Hindlimb muscle (tissue), 1 donor: ENCODE measurements around the gene PEX7. TPM values are rescaled to one million over a fixed set of nuclear protein-coding genes. Genes with fewer than 3 reads are reported as not detected.
"Not testable (repeated sequence)": the region's sequence is repeated elsewhere in the genome, so short reads cannot be mapped to it uniquely, and the experiment has no call there.

Experiments used
- DNase-seq: peaks from one replicate; pipeline ENCODE4 v3.0.0-alpha.2; 2013
- polyA plus RNA-seq: library from polyadenylated mRNA; unstranded; fragments of 120-200 nt; gene quantifications from one replicate; pipeline ENCODE4 v1.2.1, GENCODE V29; 2013; ENCODE audit not compliant: insufficient read length

Gene PEX7
- polyA plus RNA-seq, 1 donor, result 6.5 TPM

DNA sequence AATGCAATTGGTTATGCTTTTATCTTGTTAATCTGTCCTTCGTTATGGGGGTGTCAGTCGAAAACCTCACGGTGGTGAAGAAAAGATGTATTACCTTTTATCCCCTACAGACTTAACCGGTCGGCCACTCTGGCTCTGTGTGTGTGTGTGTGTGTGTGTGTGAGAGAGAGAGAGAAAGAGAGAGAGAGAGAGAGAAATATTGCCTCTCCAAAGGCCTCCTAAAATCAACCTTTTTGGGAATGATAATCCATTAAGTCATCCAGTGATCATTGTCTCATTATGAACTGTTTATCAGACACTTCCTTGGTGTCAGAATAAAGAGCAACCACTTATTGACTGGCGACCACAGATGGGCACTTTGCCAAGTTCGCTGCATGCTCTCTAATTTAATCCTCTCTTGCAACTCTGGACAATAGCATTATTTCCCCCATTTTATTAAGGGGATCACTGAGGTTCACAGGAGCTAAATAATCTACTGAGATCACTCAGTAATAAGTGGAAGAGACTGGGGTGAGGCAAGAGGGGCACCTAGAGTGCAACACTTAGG lies 130.4 kb downstream of the PEX7 start:
- no peak for DNase-seq

DNA sequence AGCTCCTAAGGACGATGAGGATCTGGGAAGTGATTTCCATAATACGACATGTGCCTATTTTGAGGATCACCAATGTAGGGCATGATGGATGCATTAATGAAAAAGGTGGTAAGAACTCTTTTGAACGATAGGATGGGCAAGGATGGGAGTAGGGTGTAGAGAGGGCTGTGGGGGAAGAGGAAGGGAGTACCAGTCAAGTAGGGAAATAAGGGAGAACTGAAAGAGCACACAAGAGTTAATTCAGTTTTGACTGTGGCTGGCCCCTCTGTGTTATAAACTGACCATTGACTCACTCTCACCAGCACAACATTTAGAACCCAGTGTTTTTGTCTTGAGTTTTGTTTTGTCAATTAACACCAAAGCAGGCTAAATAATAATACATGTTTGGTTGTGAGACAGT lies 132.7 kb downstream of the PEX7 start:
- DNase-seq, result no peak

DNA sequence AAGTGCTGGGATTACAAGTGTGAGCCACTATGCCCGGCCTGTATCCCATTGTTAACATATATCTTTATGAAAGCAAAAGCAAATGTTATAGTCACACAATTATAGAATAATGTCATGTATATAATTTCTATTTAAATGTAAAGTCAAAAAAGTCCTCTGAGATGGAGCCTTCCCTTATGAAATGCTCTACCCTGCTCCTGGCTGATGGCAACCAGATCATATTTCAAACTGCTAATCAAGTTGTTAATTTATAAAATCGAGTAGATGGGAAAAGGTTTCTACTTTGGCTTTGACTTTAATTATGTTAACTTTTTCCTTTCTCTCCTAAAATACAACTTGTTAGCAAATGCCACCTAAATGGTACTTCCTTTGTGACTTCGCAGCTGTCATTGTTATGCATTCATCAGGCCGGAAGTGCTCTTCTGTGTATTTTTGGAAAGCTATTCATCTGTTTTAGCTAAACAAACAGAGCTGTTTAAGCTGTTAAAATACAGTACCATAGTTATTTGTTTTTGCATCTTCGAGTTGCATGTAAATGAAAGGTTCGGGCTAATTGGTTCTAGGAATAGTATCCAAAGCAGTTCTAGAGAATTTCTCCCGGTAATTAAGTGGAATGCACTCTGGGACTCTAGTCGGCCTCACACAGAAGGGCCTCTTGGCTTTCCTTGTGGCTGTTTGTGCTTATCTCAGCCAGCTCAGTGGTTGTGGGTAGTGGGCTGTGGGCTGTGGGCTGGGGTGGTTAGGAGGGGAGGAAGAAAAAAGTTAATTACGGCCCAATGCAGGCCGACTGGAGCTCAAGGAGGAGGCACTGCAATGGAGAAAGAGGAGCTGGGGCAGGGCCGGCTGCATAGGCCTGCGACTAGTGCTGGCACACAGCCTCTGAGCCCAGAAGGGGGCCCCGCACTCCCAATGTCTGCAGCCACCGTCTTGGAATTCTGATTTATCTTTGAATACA lies 134.5 kb downstream of the PEX7 start:
- DNase-seq, result no peak

GRCh38 chr6:136958168-136958567 lies 135.8 kb downstream of the PEX7 start:
- no peak for DNase-seq

DNA sequence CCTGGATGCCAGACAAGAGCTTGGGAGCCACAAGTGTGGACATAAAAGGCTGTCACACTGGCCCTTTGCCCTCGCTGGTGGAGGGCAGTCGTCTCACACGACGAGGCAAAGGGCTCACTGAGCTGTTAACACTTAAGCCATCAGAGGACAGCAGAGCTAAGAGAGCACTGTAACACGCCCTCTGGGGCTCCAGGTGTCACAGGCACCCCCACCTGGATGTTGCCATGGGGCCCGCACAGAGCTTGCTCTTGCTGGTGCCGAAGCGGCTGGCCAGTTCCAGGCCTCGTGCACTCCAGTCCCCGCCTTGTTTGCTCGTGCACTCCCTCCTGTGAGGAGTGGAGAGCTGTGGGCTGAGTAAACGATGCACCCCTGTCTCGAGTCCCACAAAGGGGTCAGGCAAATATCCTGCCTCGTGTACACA lies 137.1 kb downstream of the PEX7 start:
- DNase-seq, result no peak

- DNase-seq, result not testable (repeated sequence)
Measured at GRCh38 chr6:136959935-136960334, 137.5 kb downstream of the PEX7 start.

GRCh38 chr6:136960781-136961180 lies 138.4 kb downstream of the PEX7 start:
- DNase-seq, result no peak

DNA sequence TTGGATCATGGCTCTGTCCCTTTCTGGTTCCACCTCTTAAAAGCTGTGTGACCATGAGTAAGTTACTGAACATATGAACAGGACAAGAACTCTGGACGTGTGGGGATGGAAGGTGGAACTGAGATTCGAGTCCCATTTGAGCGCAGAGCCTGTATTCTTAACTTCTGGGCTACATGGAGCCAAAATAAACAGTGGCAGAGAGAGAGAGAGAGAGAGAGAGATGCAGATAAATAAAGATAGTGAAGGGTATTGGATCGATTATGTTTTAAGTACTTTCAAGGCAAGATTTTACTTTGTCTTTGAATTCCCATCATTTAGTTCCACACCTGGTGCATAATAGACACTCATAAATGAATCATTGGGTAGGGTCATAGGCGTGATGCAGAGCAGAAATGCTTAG lies 139.5 kb downstream of the PEX7 start:
- DNase-seq, result no peak

DNA sequence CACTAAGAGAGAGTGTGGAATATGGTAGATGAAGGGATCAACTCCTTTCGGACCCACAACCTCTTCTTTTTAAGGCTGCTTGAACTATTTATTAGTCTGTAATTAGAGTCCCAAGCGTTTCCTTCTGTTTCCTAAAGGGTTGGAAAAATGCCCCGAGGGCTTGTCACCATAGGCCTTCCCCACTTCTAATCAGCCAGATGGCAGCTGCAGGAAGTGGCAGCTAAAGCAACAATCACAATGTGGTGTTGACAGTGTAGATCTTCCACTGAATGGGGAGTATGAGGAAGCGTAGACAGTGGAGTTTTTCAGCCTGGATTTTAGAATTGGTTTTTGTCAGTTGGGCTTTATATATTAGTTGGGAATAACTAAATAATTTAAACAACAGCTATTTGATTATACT lies 140.3 kb downstream of the PEX7 start:
- no peak for DNase-seq

- DNase-seq, result no peak
Measured at GRCh38 chr6:136963259-136963658, 140.9 kb downstream of the PEX7 start.

Other genes with a start within 250 kb of the PEX7 start
- 3.1 TPM for gene MAP3K5, start 30.1 kb upstream of the PEX7 start, polyA plus RNA-seq
- not detected for gene SLC35D3, start 99.7 kb downstream of the PEX7 start, polyA plus RNA-seq
- 40.5 TPM for gene IL20RA, start 222.4 kb downstream of the PEX7 start, polyA plus RNA-seq